Erythroblast (primary cell): Measurements from ENCODE around the gene LEMD1.

Experiments used
- GATA1 ChIP-seq: IDR thresholded peaks from 2 replicates; pipeline ENCODE4 v1.6.1; 2011; ENCODE audit warnings: low read depth, mild to moderate bottlenecking, control low read depth, low read length, moderate library complexity
- POLR2A ChIP-seq: IDR thresholded peaks from 2 replicates; pipeline ENCODE4 v1.6.1; 2011; ENCODE audit warnings: mild to moderate bottlenecking, low read length

DNA sequence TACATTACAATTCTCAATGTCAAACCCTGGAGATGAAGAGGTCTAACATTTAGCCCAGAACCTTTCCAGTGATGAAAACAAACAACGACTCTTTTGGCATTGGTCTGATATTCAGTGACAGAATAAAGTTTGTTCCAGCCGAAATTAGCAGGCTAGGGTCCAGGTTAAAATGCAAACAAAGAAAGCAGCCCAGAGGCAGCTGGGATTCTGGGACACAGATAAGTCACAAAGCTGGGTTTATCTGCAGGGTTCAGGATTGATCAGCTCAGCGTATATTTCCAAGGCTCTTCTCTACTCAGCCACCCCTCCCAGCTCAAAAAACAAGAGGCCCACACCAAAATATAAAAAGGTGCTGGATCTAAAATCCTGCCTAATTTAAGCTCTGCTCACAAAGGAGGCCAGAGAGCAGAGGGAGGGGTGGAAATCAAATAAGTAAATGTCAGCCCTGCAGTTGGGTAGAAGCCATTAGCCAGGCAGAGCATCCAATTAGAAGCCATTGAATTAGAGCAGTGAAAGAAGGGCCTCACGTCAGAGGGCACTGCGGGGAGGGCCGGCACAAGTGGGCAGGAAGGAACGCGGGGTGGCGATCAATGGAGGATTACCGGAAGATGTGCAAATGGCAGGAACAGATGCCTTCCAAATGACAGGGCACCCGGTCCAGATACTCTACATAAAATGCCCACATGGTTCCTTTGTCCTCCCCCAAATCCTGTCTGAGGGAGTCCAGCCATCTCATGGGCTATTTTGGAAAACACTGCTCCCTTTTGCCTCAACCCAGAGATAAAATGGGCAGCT is 61.9 kb downstream of the LEMD1 start:
- TF ChIP-seq POLR2A: no peak
- TF ChIP-seq GATA1: no peak
